HUES64 (cell line): Measurements from ENCODE around the gene SLC38A7.
"Not testable (repeated sequence)": the region's sequence is repeated elsewhere in the genome, so short reads cannot be mapped to it uniquely, and the experiment has no call there.

Source experiments
- H3K27ac ChIP-seq: 2 replicates; pipeline ENCODE4 v1.7.0; 2013; ENCODE audit warnings: low read depth, low read length, inconsistent platforms
- H3K27me3 ChIP-seq: 2 replicates; pipeline ENCODE4 v1.6.1; 2013; ENCODE audit warnings: mild to moderate bottlenecking, low read length; ENCODE audit not compliant: insufficient read depth
- H3K36me3 ChIP-seq: 2 replicates; pipeline ENCODE4 v1.6.1; 2013; ENCODE audit warnings: mild to moderate bottlenecking, low read length; ENCODE audit not compliant: insufficient read depth
- H3K4me1 ChIP-seq: 2 replicates; pipeline ENCODE4 v1.6.1; 2013; ENCODE audit warnings: mild to moderate bottlenecking, low read length, moderate library complexity; ENCODE audit not compliant: insufficient read depth
- H3K4me3 ChIP-seq: 2 replicates; pipeline ENCODE4 v1.5.1; 2013; ENCODE audit warnings: mild to moderate bottlenecking, low read length, moderate library complexity
- H3K9ac ChIP-seq: 2 replicates; pipeline ENCODE4 v1.6.1; 2013; ENCODE audit warnings: mild to moderate bottlenecking, low read depth, low read length
- H3K9me3 ChIP-seq: 2 replicates; pipeline ENCODE4 v1.6.1; 2013; ENCODE audit warnings: low read depth, low read length; ENCODE audit not compliant: insufficient read depth
- WGBS: fragments of 150-250, 120-280 bp; methylation state at CpG from one replicate; pipeline ENCODE4 v1.1.7; 2013; ENCODE audit warnings: missing lambda C conversion rate; 5-methylcytosine and 5-hydroxymethylcytosine counted together

SLC38A7 gene

DNA sequence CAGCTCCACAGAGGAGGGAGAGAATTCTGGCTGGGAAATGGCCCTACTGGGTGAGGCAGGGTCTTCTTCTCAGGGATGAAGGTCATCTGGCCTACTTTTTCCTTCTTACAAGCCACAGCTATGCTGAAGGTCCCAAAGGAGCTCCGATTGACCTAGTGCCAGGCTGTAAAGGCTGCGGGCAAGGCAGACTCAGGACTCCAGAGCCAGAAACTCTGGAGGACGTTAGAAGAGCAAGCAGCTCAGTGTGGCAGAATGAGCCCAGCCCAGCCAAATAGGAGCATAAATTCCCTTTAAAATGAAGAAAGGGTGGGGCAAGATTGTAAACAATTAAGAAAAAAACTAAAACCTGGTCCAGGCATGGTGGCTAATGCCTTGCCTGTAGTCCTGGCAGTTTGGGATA is 34.9 kb downstream of the SLC38A7 start:
- Histone ChIP-seq H3K27me3 (no peaks in the 10 kb centered on the region), H3K27ac (no peak overlapping the region), H3K9ac (no peak overlapping the region), H3K4me3 (no peak overlapping the region), H3K36me3 (no peaks in the 10 kb centered on the region), H3K4me1 (0 out of 2 replicates have a peak, but pooled peaks cover 2% of the 10 kb centered on the region), H3K9me3 (no peaks in the 10 kb centered on the region)
- 88% methylated on average over 3 of the region's 3 CpGs for WGBS

GRCh38 chr16:58647107-58647506 is 37.5 kb downstream of the SLC38A7 start:
- H3K36me3 ChIP-seq = no peaks in the 10 kb centered on the region
- WGBS = 91% methylated on average over 4 of the region's 4 CpGs
- H3K27me3 ChIP-seq = no peaks in the 10 kb centered on the region
- H3K9me3 ChIP-seq = no peaks in the 10 kb centered on the region
- no peaks in the 10 kb centered on the region for H3K4me1 ChIP-seq
- H3K9ac ChIP-seq = no peak overlapping the region
- no peak overlapping the region for H3K4me3 ChIP-seq
- H3K27ac ChIP-seq = no peak overlapping the region

DNA sequence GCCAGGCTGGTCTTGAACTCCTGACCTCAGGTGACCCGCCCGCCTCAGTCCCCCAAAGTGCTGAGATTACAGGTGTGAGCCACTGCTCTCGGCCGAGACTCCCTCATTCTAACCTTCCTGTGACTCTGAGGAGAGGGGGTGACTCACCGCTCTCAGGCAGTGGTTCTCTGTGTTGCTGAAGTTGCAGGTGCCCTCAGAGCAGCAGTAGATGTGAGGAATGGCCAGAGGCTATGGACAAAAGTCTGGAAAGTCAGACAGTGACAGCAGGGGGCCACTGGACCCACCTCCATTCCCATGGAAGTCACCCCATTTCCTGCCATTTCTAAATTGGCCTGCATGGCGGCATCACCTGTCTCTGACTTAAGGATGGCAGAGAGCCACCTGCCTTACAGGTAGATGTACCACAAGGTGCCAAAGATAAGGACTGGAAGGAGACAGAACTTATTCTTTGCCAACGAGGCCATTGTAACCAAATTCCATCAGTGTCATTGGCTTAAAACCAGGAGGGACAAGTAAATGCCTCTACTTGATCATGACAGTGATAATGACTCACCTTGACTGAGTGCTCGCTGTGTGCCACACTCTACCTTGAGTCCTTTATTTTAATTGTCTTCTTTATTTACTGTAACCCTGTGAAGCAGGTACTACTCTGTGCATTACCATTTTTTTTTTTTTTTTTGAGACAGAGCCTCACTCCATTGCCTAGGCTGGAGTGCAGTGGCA is 39.6 kb downstream of the SLC38A7 start:
- Histone ChIP-seq H3K9me3 (no peaks in the 10 kb centered on the region), H3K4me1 (no peaks in the 10 kb centered on the region), H3K36me3 (no peaks in the 10 kb centered on the region), H3K27ac (no peak overlapping the region), H3K4me3 (no peak overlapping the region), H3K9ac (no peak overlapping the region), H3K27me3 (no peaks in the 10 kb centered on the region)
- 85% methylated on average over 8 of the region's 8 CpGs for WGBS

DNA sequence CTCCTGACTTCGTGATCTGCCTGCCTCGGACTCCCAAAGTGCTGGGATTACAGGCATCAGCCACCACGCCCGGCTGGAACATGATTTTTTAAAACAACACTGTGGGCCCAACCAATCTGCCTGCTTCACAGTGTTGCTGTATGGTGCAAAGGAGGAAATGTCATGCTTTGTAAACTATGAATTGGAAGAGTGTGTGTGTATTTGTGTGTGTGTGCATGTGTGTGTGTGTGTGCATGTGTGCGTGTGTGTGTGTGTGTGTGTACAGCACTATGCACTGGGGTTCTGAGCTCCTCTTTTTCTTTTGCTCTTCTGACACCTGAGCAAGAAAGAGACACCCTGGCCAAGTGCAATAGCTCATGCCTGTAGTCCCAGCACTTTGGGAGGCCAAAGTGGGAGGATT is 40.5 kb downstream of the SLC38A7 start:
- H3K9me3 ChIP-seq = no peaks in the 10 kb centered on the region
- peaks cover 2% of the 10 kb centered on the region; the same call in 1 of the 2 replicates for H3K27me3 ChIP-seq
- no peak overlapping the region for H3K9ac ChIP-seq
- 88% methylated on average over 5 of the region's 5 CpGs for WGBS
- H3K27ac ChIP-seq = no peak overlapping the region
- H3K4me1 ChIP-seq = no peaks in the 10 kb centered on the region
- H3K36me3 ChIP-seq = no peaks in the 10 kb centered on the region
- H3K4me3 ChIP-seq = no peak overlapping the region

DNA sequence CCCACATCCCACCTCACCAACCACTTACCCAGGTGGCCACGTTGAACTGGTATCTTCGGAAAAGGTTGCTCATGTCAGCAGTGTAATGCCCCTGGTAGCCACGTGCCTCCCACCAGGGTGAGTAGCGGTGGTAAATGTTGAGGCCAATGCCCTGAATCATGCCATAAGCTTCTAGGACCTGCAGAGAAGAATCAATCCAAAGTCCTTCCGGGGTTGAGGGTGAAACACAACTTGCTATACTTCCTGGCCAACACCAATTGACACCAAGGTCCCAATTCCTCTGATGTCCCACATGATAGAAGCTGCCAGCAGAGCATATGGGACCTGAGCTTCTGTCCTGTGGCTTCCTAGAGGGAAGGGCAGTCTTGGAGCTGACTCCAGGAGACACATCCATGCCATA is 43.6 kb downstream of the SLC38A7 start:
- WGBS = 92% methylated on average over 5 of the region's 5 CpGs
- Histone ChIP-seq H3K36me3 (no peaks in the 10 kb centered on the region), H3K4me1 (no peaks in the 10 kb centered on the region), H3K9me3 (no peaks in the 10 kb centered on the region), H3K9ac (no peak overlapping the region), H3K27ac (no peak overlapping the region), H3K27me3 (peaks cover 2% of the 10 kb centered on the region; the same call in 1 of the 2 replicates), H3K4me3 (no peak overlapping the region)

DNA sequence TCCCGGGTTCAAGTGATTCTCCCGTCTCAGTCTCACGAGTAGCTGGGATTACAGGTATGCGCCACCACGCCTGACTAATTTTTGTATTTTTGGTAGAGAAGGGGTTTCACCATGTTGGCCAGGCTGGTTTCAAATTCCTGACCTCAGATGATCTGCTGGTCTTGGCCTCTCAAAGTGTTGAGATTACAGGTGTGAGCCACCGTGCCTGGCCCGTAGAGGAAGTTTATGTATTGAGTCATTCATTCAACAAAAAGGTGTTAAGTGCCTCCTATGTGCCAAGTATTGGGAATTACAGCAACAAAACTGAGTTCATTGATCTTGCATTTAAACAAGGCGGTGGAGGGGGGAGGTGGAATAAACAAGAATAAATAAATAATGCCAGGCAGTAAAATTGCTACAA is 44.7 kb downstream of the SLC38A7 start:
- H3K27ac ChIP-seq = no peak overlapping the region
- no peaks in the 10 kb centered on the region for H3K4me1 ChIP-seq
- H3K36me3 ChIP-seq = no peaks in the 10 kb centered on the region
- 96% methylated on average over 8 of the region's 8 CpGs for WGBS
- H3K4me3 ChIP-seq = no peak overlapping the region
- H3K9me3 ChIP-seq = no peaks in the 10 kb centered on the region
- H3K9ac ChIP-seq = no peak overlapping the region
- H3K27me3 ChIP-seq = peaks cover 2% of the 10 kb centered on the region; the same call in 1 of the 2 replicates

GRCh38 chr16:58639230-58639629 is 45.3 kb downstream of the SLC38A7 start:
- 87% methylated on average over 3 of the region's 4 CpGs for WGBS
- H3K4me1 ChIP-seq = no peaks in the 10 kb centered on the region

DNA sequence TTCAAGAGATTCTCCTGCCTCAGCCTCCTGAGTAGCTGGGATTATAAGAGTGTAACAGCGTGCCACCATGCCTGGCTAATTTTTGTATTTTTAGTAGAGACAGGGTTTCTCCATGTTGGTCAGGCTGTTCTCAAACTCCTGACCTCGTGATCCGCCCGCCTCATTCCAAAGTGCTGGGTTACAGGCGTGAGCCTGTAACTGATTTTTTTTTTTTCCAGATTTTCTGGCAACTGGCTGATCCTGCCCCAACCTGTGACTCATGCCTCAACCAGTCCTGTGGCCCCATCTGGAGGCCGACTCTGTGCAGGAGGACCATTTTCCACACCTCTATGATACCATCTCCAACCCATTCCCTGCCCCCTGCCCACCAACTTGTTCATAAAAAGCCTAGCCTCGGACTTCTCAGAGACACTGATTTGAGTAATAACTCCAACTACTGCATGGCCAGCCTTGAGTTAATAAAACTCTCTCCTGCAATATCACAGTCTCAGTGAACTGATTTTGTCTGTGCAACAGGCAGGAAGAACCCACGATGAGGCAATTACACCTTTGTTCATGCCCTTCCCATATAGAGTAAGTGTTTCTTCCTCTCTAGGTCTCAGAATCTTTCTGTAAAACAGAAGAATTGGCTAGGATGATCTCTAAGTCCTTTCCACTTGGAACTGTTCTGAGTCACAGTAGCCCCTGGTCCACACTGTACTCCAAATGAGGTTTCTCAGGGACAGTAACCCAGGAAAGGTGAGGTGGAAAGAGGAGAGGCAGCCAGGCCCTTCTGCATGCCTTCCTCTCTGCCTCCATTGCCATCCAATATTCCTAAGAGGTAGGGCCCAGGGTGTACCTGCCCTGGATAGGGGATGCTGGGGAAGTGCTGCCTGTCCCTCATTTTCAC is 46.2 kb downstream of the SLC38A7 start:
- no peak overlapping the region for H3K27ac ChIP-seq
- H3K27me3 ChIP-seq = peaks cover 2% of the 10 kb centered on the region; the same call in 1 of the 2 replicates
- H3K9ac ChIP-seq = no peak overlapping the region
- no peaks in the 10 kb centered on the region for H3K9me3 ChIP-seq
- H3K4me3 ChIP-seq = no peak overlapping the region
- H3K36me3 ChIP-seq = no peaks in the 10 kb centered on the region
- 83% methylated on average over 8 of the region's 8 CpGs for WGBS
- no peaks in the 10 kb centered on the region for H3K4me1 ChIP-seq

More at GRCh38 chr16:58639230-58639629, 45.3 kb downstream of the SLC38A7 start:
- no peak overlapping the region for H3K27ac ChIP-seq
- no peak overlapping the region for H3K9ac ChIP-seq
- H3K9me3 ChIP-seq = no peaks in the 10 kb centered on the region
- no peaks in the 10 kb centered on the region for H3K36me3 ChIP-seq
- no peak overlapping the region for H3K4me3 ChIP-seq
- peaks cover 2% of the 10 kb centered on the region; the same call in 1 of the 2 replicates for H3K27me3 ChIP-seq

GRCh38 chr16:58637021-58637420 is 47.5 kb downstream of the SLC38A7 start:
- not testable (repeated sequence) for H3K9me3 ChIP-seq, H3K27me3 ChIP-seq, H3K4me1 ChIP-seq, H3K4me3 ChIP-seq, H3K27ac ChIP-seq, H3K9ac ChIP-seq, H3K36me3 ChIP-seq
- 96% methylated on average over 4 of the region's 6 CpGs for WGBS

DNA sequence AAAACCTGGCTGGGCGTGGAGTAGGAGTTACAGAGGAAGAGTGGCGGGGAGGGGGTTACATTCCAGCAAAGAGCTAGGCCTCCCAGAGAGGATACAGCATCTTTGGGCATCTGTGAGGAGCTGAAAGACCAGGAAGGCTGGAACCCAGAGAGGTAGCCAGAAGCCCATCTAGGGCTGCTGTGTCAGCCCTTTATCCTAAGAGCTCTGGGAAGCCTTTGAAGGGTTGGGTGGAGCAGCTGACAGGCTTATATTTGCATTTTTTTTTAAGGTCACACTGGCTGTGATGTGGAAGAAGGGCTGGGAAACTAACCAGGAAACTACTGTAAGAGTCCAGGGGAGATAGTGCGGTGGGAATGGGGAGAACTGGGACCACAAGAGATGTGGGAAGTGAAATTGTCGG is 48.1 kb downstream of the SLC38A7 start:
- Histone ChIP-seq H3K27ac (no peak overlapping the region), H3K4me3 (no peak overlapping the region), H3K9me3 (no peaks in the 10 kb centered on the region), H3K9ac (no peak overlapping the region), H3K36me3 (no peaks in the 10 kb centered on the region), H3K4me1 (no peaks in the 10 kb centered on the region), H3K27me3 (peaks cover 2% of the 10 kb centered on the region; the same call in 1 of the 2 replicates)
- 91% methylated on average over 4 of the region's 4 CpGs for WGBS

- peaks cover 2% of the 10 kb centered on the region; the same call in 1 of the 2 replicates for H3K27me3 ChIP-seq
- H3K4me3 ChIP-seq = no peak overlapping the region
- no peaks in the 10 kb centered on the region for H3K9me3 ChIP-seq
- H3K4me1 ChIP-seq = no peaks in the 10 kb centered on the region
- WGBS = 90% methylated on average over 4 of the region's 4 CpGs
- no peak overlapping the region for H3K9ac ChIP-seq
- no peak overlapping the region for H3K27ac ChIP-seq
- H3K36me3 ChIP-seq = no peaks in the 10 kb centered on the region
Measured at GRCh38 chr16:58635502-58635901, 49.1 kb downstream of the SLC38A7 start.
